T-helper 17 cell (primary cell): Measurements from ENCODE around the gene DEFB121. TPM values are rescaled to one million over a fixed set of nuclear protein-coding genes. Genes with fewer than 3 reads are reported as not detected.
"Not testable (repeated sequence)": the region's sequence is repeated elsewhere in the genome, so short reads cannot be mapped to it uniquely, and the experiment has no call there.

Experiments
- ATAC-seq: fragments of 150-1000 bp; cut with Tn5 transposase; 2 replicates; pipeline ENCODE4 v1.10.0; 2021; ENCODE audit warnings: mild to moderate bottlenecking, moderate library complexity
- DNase-seq, 3 donors: peaks; one replicate each; pipeline versions ENCODE4 v3.0.0 to v3.0.0-alpha.2; 2020 to 2021
- H3K9me3 ChIP-seq: one replicate; pipeline ENCODE4 v1.7.0; 2013; ENCODE audit warnings: low read length, mild to moderate bottlenecking; ENCODE audit not compliant: control insufficient read depth, poor library complexity, severe bottlenecking
- H3K27ac Mint-ChIP-seq: one replicate; pipeline ENCODE4 v1.8.0; 2022; ENCODE audit warnings: mild to moderate bottlenecking, moderate library complexity, mixed read lengths
- H3K27me3 Mint-ChIP-seq: one replicate; pipeline ENCODE4 v1.8.0; 2022; ENCODE audit warnings: mixed read lengths
- H3K36me3 Mint-ChIP-seq: one replicate; pipeline ENCODE4 v1.8.0; 2022; ENCODE audit warnings: low read depth, mixed read lengths
- H3K4me1 Mint-ChIP-seq: one replicate; pipeline ENCODE4 v1.8.0; 2022; ENCODE audit warnings: mild to moderate bottlenecking, mixed read lengths
- H3K4me3 Mint-ChIP-seq: one replicate; pipeline ENCODE4 v1.8.0; 2022; ENCODE audit warnings: mild to moderate bottlenecking, moderate library complexity, mixed read lengths
- total RNA-seq, 4 donors: library from RNA in 2 of 4; stranded (reverse) in 2 of 4; gene quantifications; one replicate each; pipeline ENCODE4 v1.2.3 and lab custom pipeline; 2022 to 2026

Gene DEFB121
- total RNA-seq, 2 donors from 2014 or later: not detected

DNA sequence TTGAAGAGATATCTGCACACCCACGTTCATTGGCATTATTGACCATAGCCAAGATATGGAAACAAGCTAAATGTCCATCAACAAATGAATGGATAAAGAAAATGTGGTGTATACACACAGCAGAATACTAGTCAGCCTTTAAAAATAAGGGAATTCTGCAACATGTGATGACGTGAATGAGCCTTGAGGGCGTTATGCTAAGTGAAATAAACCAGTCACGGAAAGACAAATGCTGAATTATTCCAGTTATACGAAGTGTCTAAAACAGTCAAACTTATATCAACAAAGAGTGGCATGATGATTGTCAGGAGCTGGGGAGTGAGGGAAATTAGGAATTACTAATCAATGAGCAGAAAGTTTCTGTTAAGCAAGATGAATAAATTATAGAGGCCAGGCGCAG, 8.4 kb upstream of the DEFB121 start:
- Mint-ChIP-seq H3K27ac (no peak overlapping the region), H3K4me1 (no peaks in the 10 kb centered on the region), H3K4me3 (no peak overlapping the region), H3K27me3 (peaks cover 45% of the 10 kb centered on the region), H3K36me3 (no peaks in the 10 kb centered on the region)
- DNase-seq (no peak), ATAC-seq (no peak)
- no peaks in the 10 kb centered on the region for H3K9me3 ChIP-seq

- Mint-ChIP-seq H3K4me1 (no peaks in the 10 kb centered on the region), H3K27ac (no peak overlapping the region), H3K4me3 (no peak overlapping the region), H3K27me3 (peaks cover 53% of the 10 kb centered on the region), H3K36me3 (no peaks in the 10 kb centered on the region)
- DNase-seq (no peak), ATAC-seq (no peak)
- H3K9me3 ChIP-seq: no peaks in the 10 kb centered on the region
These were observed 4.0 kb upstream of the DEFB121 start for GRCh38 chr20:31410011-31410410.

GRCh38 chr20:31403886-31404285, 2.1 kb downstream of the DEFB121 start:
- ATAC-seq: no peak
- H3K4me1 Mint-ChIP-seq: no peaks in the 10 kb centered on the region
- no peaks in the 10 kb centered on the region for H3K9me3 ChIP-seq
- no peak overlapping the region for H3K4me3 Mint-ChIP-seq
- H3K36me3 Mint-ChIP-seq: no peaks in the 10 kb centered on the region
- H3K27me3 Mint-ChIP-seq: peaks cover 33% of the 10 kb centered on the region
- no peak for DNase-seq
- H3K27ac Mint-ChIP-seq: no peak overlapping the region

- no peaks in the 10 kb centered on the region for H3K4me1 Mint-ChIP-seq
- no peak overlapping the region for H3K4me3 Mint-ChIP-seq
- no peak for DNase-seq
These were observed 11.1 kb downstream of the DEFB121 start for GRCh38 chr20:31394900-31395299.

GRCh38 chr20:31392836-31393235, 13.2 kb downstream of the DEFB121 start:
- DNase-seq: no peak
- no peak overlapping the region for H3K4me3 Mint-ChIP-seq
- no peaks in the 10 kb centered on the region for H3K9me3 ChIP-seq
- ATAC-seq: no peak
- no peak overlapping the region for H3K27ac Mint-ChIP-seq
- H3K4me1 Mint-ChIP-seq: no peaks in the 10 kb centered on the region
- H3K36me3 Mint-ChIP-seq: peaks cover 3% of the 10 kb centered on the region
- peaks cover 34% of the 10 kb centered on the region for H3K27me3 Mint-ChIP-seq

More at GRCh38 chr20:31394900-31395299, 11.1 kb downstream of the DEFB121 start:
- ATAC-seq: no peak
- H3K27me3 Mint-ChIP-seq: peaks cover 36% of the 10 kb centered on the region
- peaks cover 2% of the 10 kb centered on the region for H3K36me3 Mint-ChIP-seq
- H3K27ac Mint-ChIP-seq: no peak overlapping the region
- H3K9me3 ChIP-seq: no peaks in the 10 kb centered on the region

DNA sequence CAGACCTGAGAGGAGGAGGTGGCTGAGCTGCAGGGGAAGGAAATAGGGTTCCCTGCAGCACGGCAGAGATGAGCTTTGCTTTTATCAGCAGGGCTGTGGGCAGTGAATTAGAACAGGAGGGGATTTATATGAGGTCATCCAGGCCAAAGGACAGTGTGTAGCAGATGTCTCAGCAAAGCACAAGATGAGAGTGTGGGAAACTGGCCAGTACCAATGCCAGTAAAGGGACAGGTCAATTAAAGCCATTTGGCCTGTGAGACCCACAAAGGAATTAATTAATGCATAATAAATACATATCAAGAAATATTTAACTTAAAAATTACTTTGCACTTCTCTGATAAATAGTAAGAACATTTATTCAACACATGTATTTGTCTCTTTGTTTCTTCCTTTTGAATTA, 15.5 kb downstream of the DEFB121 start, which contains the start of gene DEFB119:
Gene DEFB119, minus strand, starts transcription at position 101 of the 400 bp plus-strand sequence. CDS start 107 bp downstream, outside the sequence.
- H3K27me3 Mint-ChIP-seq: peaks cover 30% of the 10 kb centered on the region
- no peaks in the 10 kb centered on the region for H3K9me3 ChIP-seq
- no peak within 1 kb of the TSS for H3K4me3 Mint-ChIP-seq
- ATAC-seq (no peak), DNase-seq (no peak)
- H3K36me3 Mint-ChIP-seq: peaks cover 3% of the 10 kb centered on the region
- no peaks in the 10 kb centered on the region for H3K4me1 Mint-ChIP-seq
- H3K27ac Mint-ChIP-seq: no peak within 1 kb of the TSS

DNA sequence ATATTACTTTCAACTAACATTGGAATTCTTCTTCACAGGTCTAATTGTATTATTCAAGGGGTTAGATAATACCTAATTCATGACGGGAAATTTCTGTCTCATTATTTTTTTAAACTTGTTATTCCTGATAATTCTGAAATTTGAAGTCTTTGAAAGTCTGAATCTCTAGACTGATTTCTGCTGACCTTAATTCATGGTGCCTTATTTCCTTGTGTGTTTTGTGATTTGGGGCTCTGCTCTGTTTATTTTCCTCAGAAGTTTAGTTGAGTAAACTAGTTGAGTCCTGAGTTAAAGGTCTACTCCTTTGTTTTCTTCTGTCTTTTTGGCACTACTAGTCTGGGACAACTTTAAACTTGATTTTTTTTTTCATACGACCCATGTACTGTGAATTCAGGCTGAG, 31.7 kb downstream of the DEFB121 start:
- H3K4me1 Mint-ChIP-seq: no peaks in the 10 kb centered on the region

DNA sequence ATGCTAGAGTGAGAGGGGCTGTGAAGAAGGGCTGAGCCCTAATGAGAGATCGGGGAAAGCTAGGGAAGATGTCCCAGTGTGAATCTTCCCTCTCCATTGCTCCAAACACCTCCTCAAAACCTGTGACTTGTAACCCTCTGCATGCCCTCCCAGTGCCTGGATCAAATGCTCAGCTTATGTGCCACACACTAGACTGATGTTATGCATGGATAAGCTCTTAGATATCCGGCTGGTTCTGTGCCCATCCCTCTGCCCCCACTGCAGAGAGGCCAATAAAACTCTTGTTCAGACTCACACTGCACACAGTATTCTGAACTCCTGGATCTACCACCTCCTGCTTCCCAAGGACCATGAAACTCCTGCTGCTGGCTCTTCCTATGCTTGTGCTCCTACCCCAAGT, 37.7 kb downstream of the DEFB121 start, which contains the start of gene DEFB118:
Gene DEFB118, plus strand, starts transcription at position 301 of the 400 bp plus-strand sequence. Its CDS starts 50 bp downstream, at position 351.
- ATAC-seq (no peak), DNase-seq (no peak)
- Mint-ChIP-seq H3K4me3 (no peak within 1 kb of the TSS), H3K4me1 (no peaks in the 10 kb centered on the region), H3K27me3 (peaks cover 5% of the 10 kb centered on the region), H3K27ac (no peak within 1 kb of the TSS), H3K36me3 (no peaks in the 10 kb centered on the region)
- H3K9me3 ChIP-seq: no peaks in the 10 kb centered on the region

More for the DNA sequence above, 31.7 kb downstream of the DEFB121 start:
- DNase-seq (no peak), ATAC-seq (no peak)
- H3K27ac Mint-ChIP-seq: no peak overlapping the region
- no peaks in the 10 kb centered on the region for H3K36me3 Mint-ChIP-seq
- no peaks in the 10 kb centered on the region for H3K9me3 ChIP-seq
- no peak overlapping the region for H3K4me3 Mint-ChIP-seq
- peaks cover 14% of the 10 kb centered on the region for H3K27me3 Mint-ChIP-seq

DNA sequence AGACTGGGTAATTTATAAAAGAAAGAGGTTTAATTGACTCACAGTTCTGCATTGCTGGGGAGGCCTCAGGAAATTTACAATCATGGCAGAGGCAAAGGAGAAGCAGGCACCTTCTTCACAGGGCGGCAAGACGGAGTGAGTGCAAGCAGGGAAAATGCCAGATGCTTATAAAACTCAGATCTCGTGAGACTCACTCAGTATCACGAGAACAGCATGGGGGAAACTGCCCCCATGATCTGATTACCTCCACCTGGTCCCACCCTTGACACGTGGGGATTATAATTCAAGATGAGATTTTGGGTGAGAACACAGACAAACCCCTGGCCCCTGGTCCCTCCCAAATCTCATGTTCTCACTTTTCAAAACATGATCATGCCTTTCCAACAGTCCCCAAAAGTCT, 41.7 kb downstream of the DEFB121 start:
- H3K36me3 Mint-ChIP-seq, H3K4me1 Mint-ChIP-seq, H3K27ac Mint-ChIP-seq, DNase-seq, H3K27me3 Mint-ChIP-seq, ATAC-seq, H3K9me3 ChIP-seq, H3K4me3 Mint-ChIP-seq: not testable (repeated sequence)

- Mint-ChIP-seq H3K4me3 (no peak overlapping the region), H3K27me3 (peaks cover under 1% of the 10 kb centered on the region), H3K36me3 (no peaks in the 10 kb centered on the region), H3K4me1 (no peaks in the 10 kb centered on the region), H3K27ac (no peak overlapping the region)
- no peaks in the 10 kb centered on the region for H3K9me3 ChIP-seq
- no peak for DNase-seq
- no peak for ATAC-seq
These were observed 42.7 kb downstream of the DEFB121 start for GRCh38 chr20:31363295-31363694.

DNA sequence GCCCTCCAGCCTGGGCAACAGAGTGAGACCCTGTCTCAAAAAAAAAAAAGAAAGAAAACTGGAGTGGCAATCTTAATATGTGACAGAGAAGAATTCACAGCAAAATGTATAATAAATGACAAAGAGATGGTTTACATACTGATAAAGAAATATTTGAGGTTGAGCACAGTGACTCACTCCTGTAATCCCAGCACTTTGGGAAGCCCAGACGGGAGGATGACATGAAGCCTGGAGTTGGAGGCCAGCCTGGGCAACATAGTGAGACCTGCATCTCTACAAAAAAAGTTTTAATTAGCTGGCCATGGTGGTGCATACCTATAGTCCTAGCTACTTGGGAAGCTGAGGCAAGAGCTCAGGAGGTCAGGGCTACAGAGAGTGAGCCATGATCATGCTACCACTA, 50.0 kb downstream of the DEFB121 start:
- ATAC-seq (no peak), DNase-seq (no peak)
- H3K36me3 Mint-ChIP-seq: peaks cover 2% of the 10 kb centered on the region
- no peak overlapping the region for H3K27ac Mint-ChIP-seq
- no peaks in the 10 kb centered on the region for H3K4me1 Mint-ChIP-seq
- no peaks in the 10 kb centered on the region for H3K9me3 ChIP-seq
- H3K4me3 Mint-ChIP-seq: no peak overlapping the region
- peaks cover 17% of the 10 kb centered on the region for H3K27me3 Mint-ChIP-seq

Other genes with a start within 250 kb of the DEFB121 start
- not detected for gene DEFB115, start 148.6 kb downstream of the DEFB121 start, total RNA-seq
- gene DEFB116, start 97.6 kb downstream of the DEFB121 start, total RNA-seq: not detected
- not detected for gene DEFB118, start 37.6 kb downstream of the DEFB121 start, total RNA-seq
- gene DEFB119, start 15.6 kb downstream of the DEFB121 start, total RNA-seq: not detected
- gene DEFB123, start 34.4 kb upstream of the DEFB121 start, total RNA-seq: not detected
- not detected for gene DEFB124, start 68.9 kb upstream of the DEFB121 start, total RNA-seq
- not detected for gene REM1, start 69.1 kb upstream of the DEFB121 start, total RNA-seq
- gene HM13, start 108.2 kb upstream of the DEFB121 start, total RNA-seq: 100 to 1,000 TPM; 154 to 177 TPM
- gene ID1, start 199.1 kb upstream of the DEFB121 start, total RNA-seq: 1 to 10 TPM; 3.5 to 6.8 TPM
- not detected for gene COX4I2, start 231.7 kb upstream of the DEFB121 start, total RNA-seq